ENCODE measurements around the gene TUBB. TPM values are rescaled to one million over a fixed set of nuclear protein-coding genes. Genes with fewer than 3 reads are reported as not detected.

Gene TUBB
- total and polyA plus RNA-seq, 12 donors, result 90.3 to 473 (median 214) TPM

- intact Hi-C loops (cut with DNase I), result loop anchor here (10.0 kb wide), 2 partner anchors 83 to 143 kb away; partner anchors contain the start of gene DDR1 (in 1 of the 2)
- peak in 2 of 7 donors; percentile 31 to 53 for DNase-seq
- Histone ChIP-seq H3K27me3 (no peaks in the 10 kb centered on the region), H3K36me3 (replicated peaks in 1 of 2) (peaks cover 0 to 46% of the 10 kb centered on the region in 2 donors), H3K4me1 (replicated peaks in 1 of 2) (peaks cover 28 to 62% of the 10 kb centered on the region in 2 donors), H3K4me3 (peak overlapping the region; percentile 57 to 95 (median 76)), H3K9me3 (replicated peaks in 1 of 3) (no peaks in the 10 kb centered on the region), H3K27ac (peak overlapping the region; percentile 93 to 98 (median 94))
- WGBS, 4 donors, result 8 to 12% (median 9%) methylated on average over 13 of the region's 13 CpGs
- peak in 1 of 2 donors; percentile 32 for TF ChIP-seq POLR2A (IDR thresholded peaks at IDR 0.05)
- TF ChIP-seq CTCF (IDR thresholded peaks at IDR 0.05), result no peak
These were observed 21.7 kb downstream of the TUBB start for GRCh38 chr6:30741789-30742315.

- 0 to 1% (median 0%) methylated on average over 10 to 66 of the region's 66 CpGs for WGBS, 4 donors
- peaks cover 28 to 61% of the 10 kb centered on the region in 2 donors for H3K4me1 ChIP-seq (replicated peaks in 1 of 2)
- DNase-seq, result peak; percentile 98 to 99 (median 99)
- peak; percentile 68 to 73 for TF ChIP-seq POLR2A (IDR thresholded peaks at IDR 0.05)
- TF ChIP-seq CTCF (IDR thresholded peaks at IDR 0.05), result no peak
- no peaks in the 10 kb centered on the region for H3K9me3 ChIP-seq (replicated peaks in 1 of 3)
- intact Hi-C loops (cut with DNase I), result loop anchor here (10.0 kb wide), 2 partner anchors 82 to 142 kb away; partner anchors contain the start of gene DDR1 (in 1 of the 2)
- H3K27me3 ChIP-seq, result no peaks in the 10 kb centered on the region
- H3K36me3 ChIP-seq (replicated peaks in 1 of 2), result peaks cover 0 to 39% of the 10 kb centered on the region in 2 donors
- peak within 1 kb of the TSS; percentile 93 to 98 (median 94) for H3K27ac ChIP-seq
- peak within 1 kb of the TSS; percentile 57 to 95 (median 76) for H3K4me3 ChIP-seq
These were observed 22.4 kb downstream of the TUBB start, which contains the start of gene FLOT1 for GRCh38 chr6:30742316-30743098. Gene FLOT1, minus strand, starts transcription at chr6:30742687. Its CDS starts 498 bp downstream, at chr6:30742189.

GRCh38 chr6:30743099-30744053 lies 23.2 kb downstream of the TUBB start:
- Histone ChIP-seq H3K9me3 (replicated peaks in 1 of 3) (no peaks in the 10 kb centered on the region), H3K4me1 (replicated peaks in 1 of 2) (peaks cover 28 to 56% of the 10 kb centered on the region in 2 donors), H3K36me3 (replicated peaks in 1 of 2) (peaks cover 0 to 31% of the 10 kb centered on the region in 2 donors), H3K27ac (peak overlapping the region; percentile 91 to 98 (median 94)), H3K27me3 (no peaks in the 10 kb centered on the region), H3K4me3 (peak overlapping the region; percentile 18 to 95 (median 70))
- intact Hi-C loops (cut with DNase I), result loop anchor here (10.0 kb wide), 2 partner anchors 81 to 141 kb away; partner anchors contain the start of gene DDR1 (in 1 of the 2)
- TF ChIP-seq CTCF (IDR thresholded peaks at IDR 0.05), result no peak
- TF ChIP-seq POLR2A (IDR thresholded peaks at IDR 0.05), result peak in 1 of 2 donors; percentile 25
- DNase-seq, result peak in 4 of 7 donors; percentile 38 to 66 (median 52)
- 35 to 54% (median 42%) methylated on average over 44 to 55 of the region's 55 CpGs for WGBS, 4 donors
